Adipose tissue (tissue), 3 donors: ENCODE results near the gene NADSYN1. TPM values are rescaled to one million over a fixed set of nuclear protein-coding genes. Genes with fewer than 3 reads are reported as not detected.

Source experiments
- H3K27ac ChIP-seq: one replicate; pipeline ENCODE4 v1.5.1; 2013; ENCODE audit warnings: low read depth, low read length
- WGBS, 3 donors: extraction: QIAGEN DNeasy Blood & Tissue Kit; methylation state at CpG; one replicate each; pipeline ENCODE4 v1.1.7; 2013; 5-methylcytosine and 5-hydroxymethylcytosine counted together
- polyA plus RNA-seq, 3 donors: library from polyadenylated mRNA; stranded (reverse); fragments of 200-250 nt; gene quantifications; one replicate each; pipeline ENCODE4 v1.2.3, GENCODE V29; 2013
- donor health status: healthy with polysubstance abuse.
- donor health status: Bipolar disorder and iron deficiency.
- donor health status: healthy.

Gene NADSYN1
- polyA plus RNA-seq, 3 donors = 30.6 to 40.6 (median 35.9) TPM

DNA sequence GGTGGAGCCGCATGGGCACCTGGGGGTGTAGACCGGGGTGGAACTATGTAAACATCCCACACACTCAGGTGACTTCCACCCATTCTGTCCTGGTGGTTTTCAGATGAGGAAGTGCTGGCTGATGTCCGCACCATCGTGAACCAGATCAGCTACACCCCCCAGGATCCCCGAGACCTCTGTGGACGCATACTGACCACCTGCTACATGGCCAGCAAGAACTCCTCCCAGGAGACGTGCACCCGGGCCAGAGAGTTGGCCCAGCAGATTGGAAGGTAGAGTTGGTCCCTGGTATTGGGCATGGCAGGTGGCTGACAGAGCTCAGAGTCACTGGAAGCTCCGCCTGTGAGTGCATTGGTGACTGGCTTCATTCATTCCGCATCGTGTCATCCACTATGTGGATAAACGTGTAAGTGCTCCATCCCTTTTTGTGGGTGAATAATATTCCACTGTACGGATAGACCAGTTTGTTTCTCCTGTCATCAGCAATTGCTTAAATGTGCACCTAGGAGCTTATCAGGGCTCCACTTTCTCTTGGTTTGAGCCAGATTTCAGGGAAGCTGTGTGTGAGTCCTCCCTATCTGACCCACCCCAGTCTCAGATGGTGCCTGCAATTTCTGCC is 29.9 kb downstream of the NADSYN1 start:
- 95 to 97% (median 96%) methylated on average over 11 to 13 of the region's 13 CpGs for WGBS, 3 donors
- H3K27ac ChIP-seq = no peak overlapping the region

DNA sequence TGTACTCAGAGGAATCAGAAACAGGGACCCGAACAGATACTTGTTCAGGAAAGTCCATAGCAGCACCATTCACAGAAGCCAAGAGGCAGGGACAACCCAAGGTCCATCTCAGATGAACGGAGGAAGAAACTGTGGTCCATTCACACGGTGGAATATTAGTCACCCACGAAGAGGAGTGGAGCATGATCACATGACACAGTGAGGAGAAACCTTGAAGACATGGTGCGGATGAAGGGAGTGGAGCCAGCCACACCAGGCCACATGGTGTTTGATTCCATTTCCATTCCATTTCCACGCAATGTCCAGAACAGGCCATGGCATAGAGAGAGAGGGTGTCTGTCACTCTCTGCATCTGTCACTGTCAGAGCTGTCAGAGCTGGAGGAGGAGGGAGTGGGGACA is 30.7 kb downstream of the NADSYN1 start:
- no peak overlapping the region for H3K27ac ChIP-seq
- WGBS, 3 donors = 99% methylated on average over 6 of the region's 6 CpGs

DNA sequence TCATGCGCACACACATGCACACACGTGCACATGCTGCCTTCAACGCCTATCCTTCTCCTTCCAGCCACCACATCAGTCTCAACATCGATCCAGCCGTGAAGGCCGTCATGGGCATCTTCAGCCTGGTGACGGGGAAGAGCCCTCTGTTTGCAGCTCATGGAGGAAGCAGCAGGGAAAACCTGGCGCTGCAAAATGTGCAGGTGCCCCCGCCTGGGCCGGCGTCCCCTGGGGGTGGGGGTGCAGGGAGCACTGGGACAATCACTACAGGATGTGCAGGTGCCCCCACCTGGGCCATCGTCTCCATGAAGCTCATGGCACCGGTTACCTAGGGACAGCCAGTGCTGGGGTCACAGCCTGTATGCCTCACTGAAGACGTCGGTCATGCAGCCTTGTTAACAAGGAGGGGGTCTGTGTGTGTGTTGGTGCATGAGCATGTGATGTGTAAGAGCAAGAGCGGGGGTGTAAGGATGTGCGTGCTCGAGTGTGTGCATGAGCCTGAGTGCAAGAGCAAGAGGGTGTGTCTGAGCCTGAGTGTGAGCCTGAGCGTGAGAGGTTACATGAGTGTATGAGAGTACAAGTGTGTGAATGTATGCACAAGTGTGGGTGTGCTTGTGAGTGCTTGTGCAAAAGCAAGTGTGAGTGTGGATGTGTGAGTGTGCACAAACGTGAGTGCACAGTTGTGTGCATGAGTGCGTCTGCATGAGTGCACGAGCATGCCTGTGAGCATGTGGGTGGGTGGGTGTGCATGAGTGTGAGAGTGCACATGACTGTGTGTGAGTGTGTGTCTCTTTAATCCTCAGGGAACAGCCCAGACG is 31.5 kb downstream of the NADSYN1 start:
- 93 to 95% (median 94%) methylated on average over 23 of the region's 23 CpGs for WGBS, 3 donors
- no peak overlapping the region for H3K27ac ChIP-seq

DNA sequence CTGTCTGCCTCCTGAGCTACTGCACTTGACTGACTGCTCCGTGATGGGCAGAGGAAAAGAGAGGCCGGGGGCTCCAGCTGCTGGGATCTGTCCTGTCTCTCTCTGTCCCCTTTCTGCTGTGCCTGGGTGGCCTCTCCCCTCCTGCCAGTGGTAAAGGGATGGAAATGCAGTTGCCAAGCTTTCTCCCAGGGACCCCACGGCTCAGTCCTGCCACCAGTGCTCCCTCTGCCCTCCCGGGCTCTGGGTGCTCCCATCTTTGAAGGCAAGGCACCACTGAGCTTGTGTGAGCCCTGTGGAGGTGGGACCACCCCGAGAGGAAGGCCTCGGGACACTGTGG is 32.0 kb downstream of the NADSYN1 start:
- WGBS, 3 donors = 92 to 93% (median 92%) methylated on average over 5 to 6 of the region's 6 CpGs
- H3K27ac ChIP-seq = no peak overlapping the region

DNA sequence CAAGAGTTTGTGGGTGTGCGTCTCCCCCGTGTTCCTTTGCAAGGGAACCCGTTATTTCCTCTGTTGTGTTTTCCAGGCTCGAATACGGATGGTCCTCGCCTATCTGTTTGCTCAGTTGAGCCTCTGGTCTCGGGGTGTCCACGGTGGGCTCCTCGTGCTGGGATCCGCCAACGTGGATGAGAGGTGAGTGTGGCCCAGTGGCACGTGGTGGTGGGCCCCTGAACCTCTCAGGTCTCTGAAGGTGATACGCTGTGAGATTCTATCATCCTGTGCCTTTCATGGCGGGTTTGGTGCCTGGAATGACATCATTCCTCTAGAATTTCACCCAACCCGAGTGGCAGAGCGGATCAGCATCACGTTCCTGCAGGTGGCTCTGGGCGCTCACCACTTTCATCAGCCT is 32.5 kb downstream of the NADSYN1 start:
- H3K27ac ChIP-seq = no peak overlapping the region
- WGBS, 3 donors = 96 to 97% (median 97%) methylated on average over 18 of the region's 18 CpGs

DNA sequence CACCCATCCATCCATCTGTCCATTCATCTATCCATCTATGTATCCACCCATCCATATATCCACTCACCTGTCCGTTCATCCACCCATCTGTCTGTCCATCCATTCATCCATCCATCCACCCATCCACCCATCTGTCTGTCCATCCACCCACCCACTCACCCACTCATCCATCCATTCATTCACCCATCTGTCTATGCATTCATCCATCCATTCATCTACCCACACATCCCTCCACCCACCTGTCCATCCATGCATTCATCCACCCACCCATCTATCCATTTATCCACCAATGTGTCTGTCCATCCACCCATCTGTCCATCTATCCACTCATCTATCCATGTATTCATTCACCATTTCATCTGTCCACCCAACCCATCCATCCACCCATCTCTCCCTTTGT is 33.3 kb downstream of the NADSYN1 start:
- WGBS, 3 donors = 91 to 100% (median 94%) methylated on average over 1 of the region's 1 CpG
- H3K27ac ChIP-seq = no peak overlapping the region

DNA sequence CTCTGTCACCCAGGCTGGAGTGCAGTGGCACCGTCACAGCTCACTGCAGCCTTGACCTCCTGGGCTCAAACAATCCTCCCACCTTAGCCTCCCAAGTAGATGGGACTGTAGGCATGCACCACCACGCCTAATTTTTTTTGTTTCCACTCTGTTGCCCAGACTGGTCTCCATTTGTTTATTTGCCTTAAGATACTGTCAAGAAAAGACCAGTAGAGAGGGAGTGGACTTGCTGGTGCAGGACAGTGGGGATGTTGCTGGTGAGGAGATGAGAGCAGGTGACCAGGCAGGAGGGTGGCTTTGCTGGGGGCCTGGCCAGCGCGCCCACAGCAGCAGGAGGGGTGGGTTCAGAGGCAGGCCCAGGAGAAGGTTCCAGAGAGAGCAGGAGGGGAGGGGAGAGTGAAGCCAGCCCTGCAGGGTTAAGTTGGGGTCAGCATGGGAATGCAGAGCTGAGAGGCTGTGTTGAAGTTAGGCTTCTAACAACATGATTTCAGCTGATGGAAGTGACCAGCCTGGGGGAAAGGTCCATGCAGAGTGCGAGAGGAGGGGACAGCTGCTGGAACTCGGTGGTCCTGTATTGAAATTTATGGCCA is 35.8 kb downstream of the NADSYN1 start:
- H3K27ac ChIP-seq = no peak overlapping the region
- 72 to 86% (median 85%) methylated on average over 6 of the region's 6 CpGs for whole genome bisulfite sequencing, 3 donors

DNA sequence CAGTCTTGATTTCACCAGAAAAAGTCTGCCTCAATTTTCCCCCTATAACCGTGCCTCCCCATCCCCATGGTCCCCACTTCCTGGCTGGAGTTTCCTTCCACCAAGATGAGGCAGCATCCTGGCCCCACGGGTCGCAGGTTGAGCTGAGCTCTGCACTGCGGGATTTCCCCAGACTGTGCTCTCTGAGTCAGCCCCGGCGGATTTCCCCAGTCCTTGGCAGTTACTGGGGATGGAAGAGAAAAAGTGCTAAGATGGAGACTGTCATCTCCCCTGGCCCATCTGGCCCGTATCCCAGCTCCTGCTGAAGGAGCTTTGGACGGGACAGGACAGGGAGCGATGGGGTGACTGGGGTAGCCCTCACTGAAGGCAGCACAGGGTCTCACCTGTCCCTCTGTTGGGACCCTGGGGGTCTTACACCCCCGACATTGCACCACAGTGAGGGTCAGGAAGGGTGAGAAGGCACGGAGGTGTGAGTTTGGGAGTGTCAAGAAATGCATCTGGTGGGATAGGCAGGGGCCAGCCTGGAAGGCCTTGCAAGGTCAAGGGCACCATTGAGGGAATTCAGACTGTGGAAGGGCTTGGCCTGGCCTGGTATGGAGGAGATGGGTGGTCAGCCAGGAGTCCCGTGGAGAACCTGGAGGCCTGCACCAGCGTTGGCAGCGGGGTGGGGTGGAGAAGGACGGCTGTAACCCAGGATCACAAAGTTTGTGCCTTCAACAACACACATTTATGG is 36.5 kb downstream of the NADSYN1 start:
- 69 to 82% (median 70%) methylated on average over 15 of the region's 15 CpGs for WGBS, 3 donors

DNA sequence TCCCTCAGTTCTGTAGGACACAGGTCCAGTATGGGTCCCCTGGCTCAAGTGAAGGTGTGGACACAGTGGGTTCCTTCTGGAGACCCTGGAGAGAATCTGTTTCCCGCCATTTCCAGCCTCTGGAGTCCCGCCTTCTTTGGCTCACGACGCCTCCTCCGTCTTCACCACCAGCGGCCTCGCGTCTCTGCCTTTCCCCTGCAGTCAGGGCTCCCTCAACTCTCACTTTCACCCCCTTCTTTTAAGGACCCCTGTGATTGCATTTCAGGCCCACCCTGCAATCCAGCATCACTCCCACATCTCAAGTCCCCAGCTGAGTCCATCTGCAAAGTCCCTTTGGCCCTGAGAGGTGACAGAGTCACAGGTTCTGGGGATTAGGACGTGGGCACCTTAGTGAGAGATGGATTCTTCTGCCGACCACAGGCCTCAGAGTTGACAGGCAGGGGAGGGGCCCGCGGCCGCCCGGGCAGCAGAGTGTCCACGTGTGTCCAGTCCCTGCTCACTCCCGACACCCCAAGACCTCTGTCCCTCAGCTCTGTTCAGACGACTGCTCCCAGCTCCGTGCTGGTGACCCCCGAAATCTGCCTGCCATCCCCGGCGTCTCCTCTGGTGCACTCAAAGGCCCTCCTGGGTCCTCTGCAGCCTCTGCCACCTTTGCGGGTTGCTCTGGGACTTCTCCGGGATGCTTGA is 37.2 kb downstream of the NADSYN1 start:
- no peak overlapping the region for H3K27ac ChIP-seq

More for the DNA sequence above, 36.5 kb downstream of the NADSYN1 start:
- no peak overlapping the region for H3K27ac ChIP-seq

DNA sequence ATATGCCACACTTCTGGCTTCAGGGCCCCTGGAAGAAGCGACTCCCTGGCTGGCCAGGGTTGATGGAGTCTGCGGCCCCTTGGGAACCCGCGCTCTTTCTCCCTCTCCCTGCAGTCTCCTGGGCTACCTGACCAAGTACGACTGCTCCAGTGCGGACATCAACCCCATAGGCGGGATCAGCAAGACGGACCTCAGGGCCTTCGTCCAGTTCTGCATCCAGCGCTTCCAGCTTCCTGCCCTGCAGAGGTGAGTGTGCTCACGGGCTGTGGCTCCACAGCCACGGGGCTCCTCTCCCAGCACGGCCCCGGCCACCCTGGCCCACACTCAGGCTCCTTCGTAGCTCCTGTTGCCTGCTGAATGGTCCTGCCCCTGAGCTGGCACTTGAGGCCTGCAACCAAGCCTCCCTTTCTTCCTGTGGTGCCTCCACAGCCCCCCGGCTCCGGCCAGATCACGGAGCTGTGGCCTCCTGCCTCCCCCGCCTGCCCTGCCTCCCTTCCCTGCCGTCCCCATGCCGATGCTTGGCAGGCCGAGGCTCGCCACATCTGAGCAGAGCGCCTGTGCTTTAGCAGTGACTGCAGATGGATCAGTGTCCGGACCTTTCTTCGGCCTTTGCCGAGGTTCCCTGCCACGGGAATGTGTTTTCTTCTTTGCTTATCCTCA is 37.9 kb downstream of the NADSYN1 start:
- H3K27ac ChIP-seq = no peak overlapping the region
- whole genome bisulfite sequencing, 3 donors = 95 to 98% (median 96%) methylated on average over 24 to 28 of the region's 28 CpGs

More for the DNA sequence above, 37.2 kb downstream of the NADSYN1 start:
- WGBS, 3 donors = 91 to 97% (median 93%) methylated on average over 23 of the region's 23 CpGs

DNA sequence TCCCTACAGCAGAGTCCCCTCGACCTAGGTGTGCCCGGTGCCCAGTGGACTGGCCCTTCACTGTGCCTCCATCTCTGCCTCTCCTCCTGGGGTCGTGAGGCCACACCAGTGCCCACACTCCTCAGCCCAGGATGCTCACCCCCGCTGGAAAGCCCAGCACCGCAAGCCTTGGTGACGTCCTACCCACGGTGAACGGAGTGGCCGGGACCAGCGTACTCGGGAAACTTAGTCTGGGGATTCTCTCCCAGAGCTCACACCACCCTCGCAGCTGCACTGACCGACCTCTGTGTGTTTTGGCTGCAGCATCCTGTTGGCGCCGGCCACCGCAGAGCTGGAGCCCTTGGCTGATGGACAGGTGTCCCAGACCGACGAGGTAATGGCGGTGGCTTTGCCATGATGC is 38.5 kb downstream of the NADSYN1 start:
- 93 to 94% (median 93%) methylated on average over 19 of the region's 19 CpGs for WGBS, 3 donors
- H3K27ac ChIP-seq = no peak overlapping the region

DNA sequence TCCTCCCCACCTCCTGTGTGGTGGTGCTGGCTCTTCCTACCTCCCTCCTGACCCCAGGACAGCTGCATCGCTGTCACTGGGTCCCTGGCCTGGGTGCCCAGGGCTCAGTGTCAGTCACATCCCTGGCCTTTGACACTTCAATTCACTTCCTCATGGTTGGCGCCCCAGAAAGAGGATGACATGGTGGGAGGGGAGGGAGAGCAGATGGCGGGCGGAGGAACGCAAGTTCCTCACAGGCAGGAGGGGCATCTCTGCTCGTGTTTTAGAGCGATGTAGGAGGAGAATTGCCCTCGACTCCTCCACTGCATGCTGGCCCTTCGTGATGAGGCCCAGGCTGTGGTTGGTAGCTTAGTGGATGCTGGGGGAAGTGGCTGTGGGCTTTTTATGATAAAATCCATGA is 38.9 kb downstream of the NADSYN1 start:
- WGBS, 3 donors = 84 to 92% (median 91%) methylated on average over 9 of the region's 9 CpGs

DNA sequence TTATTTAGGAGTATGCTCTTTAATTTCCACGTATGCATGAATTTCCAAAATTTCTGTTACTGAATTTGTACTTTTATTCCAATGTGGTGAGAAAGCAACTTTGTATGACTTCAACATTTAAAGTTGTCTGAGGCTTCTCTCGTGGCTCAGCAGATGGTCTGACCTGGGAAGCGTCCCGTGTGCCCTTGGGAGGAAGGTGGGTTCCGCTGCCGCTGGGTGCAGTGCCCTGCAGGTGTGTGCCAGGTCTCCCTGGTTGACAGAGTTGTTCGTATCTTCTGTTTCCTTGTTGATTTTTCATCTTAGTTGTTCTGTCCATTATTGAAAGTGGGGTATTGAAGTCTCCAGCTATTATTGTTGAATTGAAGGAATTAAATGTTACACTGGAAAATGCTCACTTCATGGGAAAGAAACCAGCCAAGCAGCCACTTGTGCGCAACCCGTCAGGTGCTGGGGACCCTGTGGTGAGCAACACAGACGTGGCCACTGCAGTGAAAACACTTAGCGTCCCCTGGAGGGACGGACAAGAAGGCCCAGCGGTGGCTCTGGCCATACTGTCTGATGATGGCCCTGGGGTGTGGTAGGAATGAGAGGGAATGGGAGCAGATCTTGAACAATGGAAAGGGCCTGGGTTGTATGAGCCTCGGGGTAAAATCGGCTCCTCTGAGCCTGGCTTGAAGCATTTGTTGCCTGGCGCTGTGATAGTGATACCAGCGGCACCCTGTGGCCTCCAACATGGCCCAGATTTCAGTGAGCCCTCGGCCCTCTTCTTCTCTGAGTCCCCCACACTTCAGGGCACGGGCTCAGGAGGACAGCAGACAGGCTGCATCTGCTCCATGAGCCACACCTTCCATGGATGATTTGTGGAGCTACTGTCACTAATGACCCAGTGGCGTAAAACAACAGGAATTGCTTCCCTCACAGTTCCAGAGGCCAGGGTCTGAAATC is 42.6 kb downstream of the NADSYN1 start:
- WGBS, 3 donors = 95 to 96% (median 95%) methylated on average over 20 of the region's 20 CpGs
- H3K27ac ChIP-seq = no peak overlapping the region

More for the DNA sequence above, 38.9 kb downstream of the NADSYN1 start:
- no peak overlapping the region for H3K27ac ChIP-seq

DNA sequence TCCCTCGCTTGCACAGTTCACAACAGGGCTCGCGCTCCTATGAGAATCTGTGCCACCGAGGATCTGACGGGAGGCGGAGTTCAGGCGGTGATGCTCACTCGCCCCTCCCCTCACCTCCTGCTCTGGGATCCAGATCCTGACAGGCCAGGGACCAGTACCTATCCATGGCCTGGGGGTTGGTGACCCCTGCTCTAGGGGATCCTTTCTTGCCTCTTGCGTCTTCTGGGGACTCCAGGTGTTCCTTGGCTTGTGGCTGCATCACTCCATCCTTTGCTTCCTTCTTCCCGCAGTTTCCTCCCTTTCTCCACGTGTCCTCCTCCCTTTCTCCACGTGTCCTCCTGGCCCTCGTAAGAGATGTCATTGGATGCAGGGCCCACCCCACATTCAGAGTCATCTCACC is 43.4 kb downstream of the NADSYN1 start:
- no peak overlapping the region for H3K27ac ChIP-seq
- 97 to 98% (median 97%) methylated on average over 13 of the region's 13 CpGs for WGBS, 3 donors

DNA sequence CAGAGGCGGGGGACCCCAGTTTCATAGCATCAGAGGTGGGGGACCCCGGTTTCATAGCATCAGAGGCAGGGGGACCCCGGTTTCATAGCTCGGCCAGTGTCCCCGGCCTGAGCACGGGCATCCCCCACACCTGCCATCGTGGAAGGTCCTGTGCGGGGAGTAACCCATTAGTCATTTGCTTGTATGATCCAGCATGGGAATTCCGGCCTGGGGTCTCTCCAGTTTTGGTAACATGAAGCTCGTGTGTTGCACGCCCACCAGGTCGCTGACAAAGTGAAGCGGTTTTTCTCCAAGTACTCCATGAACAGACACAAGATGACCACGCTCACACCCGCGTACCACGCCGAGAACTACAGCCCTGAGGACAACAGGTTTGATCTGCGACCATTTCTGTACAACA is 45.1 kb downstream of the NADSYN1 start:
- no peak overlapping the region for H3K27ac ChIP-seq
- 94 to 98% (median 98%) methylated on average over 19 of the region's 19 CpGs for WGBS, 3 donors

DNA sequence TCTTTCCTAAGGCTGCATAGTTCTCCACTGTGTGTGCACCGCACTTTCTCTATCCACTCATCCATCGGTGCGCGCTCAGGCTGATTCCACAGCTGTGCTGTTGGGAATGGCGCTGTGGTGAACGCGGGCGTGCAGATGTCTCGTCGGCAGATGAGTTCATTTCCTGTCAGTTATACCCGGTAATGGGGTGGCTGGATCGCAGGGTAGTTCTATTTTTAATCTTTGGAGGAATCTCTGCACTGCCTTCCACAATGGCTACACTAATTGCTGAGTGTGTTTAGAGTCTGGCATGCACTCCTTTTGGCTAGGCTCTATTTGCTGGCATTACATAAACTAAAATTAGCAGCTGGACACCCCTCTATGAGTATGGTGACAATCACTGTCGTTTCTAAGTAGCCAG is 46.1 kb downstream of the NADSYN1 start:
- no peak overlapping the region for H3K27ac ChIP-seq
- 60 to 80% (median 63%) methylated on average over 13 of the region's 13 CpGs for WGBS, 3 donors

DNA sequence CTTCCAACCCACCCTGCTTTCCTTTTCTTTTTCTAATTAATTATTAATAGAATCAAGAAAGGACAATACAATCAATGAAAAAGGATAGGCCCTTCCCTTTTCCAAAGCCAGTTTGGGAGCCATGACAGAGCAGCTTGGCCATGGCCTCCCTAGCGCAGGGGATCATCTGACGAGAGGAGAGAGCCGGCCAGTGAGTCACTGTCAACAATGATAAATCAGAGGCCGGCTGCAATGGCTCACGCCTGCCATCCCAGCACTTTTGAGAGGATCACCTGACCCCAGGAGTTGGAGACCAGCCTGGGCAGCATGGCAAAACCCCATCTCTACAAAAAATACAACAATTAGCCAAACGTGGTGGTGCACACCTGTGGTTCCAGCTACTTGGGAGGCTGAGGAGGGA is 46.5 kb downstream of the NADSYN1 start:
- no peak overlapping the region for H3K27ac ChIP-seq
- WGBS, 3 donors = 91 to 95% (median 94%) methylated on average over 6 of the region's 6 CpGs
